BLaER1 (cell line): ENCODE data around the gene SPRY4.

Source experiments
- H3K27ac ChIP-seq: shearing (Covaris generic); formaldehyde crosslinking; 2 replicates; pipeline ENCODE4 v1.8.1; 2022
- H3K27me3 ChIP-seq: shearing (Covaris generic); formaldehyde crosslinking; 2 replicates; pipeline ENCODE4 v1.8.1; 2022
- H3K36me3 ChIP-seq: shearing (Covaris generic); formaldehyde crosslinking; 2 replicates; pipeline ENCODE4 v1.8.1; 2022
- H3K4me1 ChIP-seq: shearing (Covaris generic); formaldehyde crosslinking; 2 replicates; pipeline ENCODE4 v1.8.1; 2022
- H3K4me2 ChIP-seq: shearing (Covaris generic); formaldehyde crosslinking; 2 replicates; pipeline ENCODE4 v1.8.1; 2022
- H3K4me3 ChIP-seq: shearing (Covaris generic); formaldehyde crosslinking; 2 replicates; pipeline ENCODE4 v1.8.1; 2022
- H3K9ac ChIP-seq: shearing (Covaris generic); formaldehyde crosslinking; 2 replicates; pipeline ENCODE4 v1.8.1; 2022
- H3K9me3 ChIP-seq: shearing (Covaris generic); formaldehyde crosslinking; 2 replicates; pipeline ENCODE4 v1.8.1; 2022
- H4K20me1 ChIP-seq: shearing (Covaris generic); formaldehyde crosslinking; 2 replicates; pipeline ENCODE4 v1.8.1; 2022
- Cebpa-rat ChIP-seq: shearing (Covaris generic); IDR thresholded peaks from 2 replicates; pipeline ENCODE4 v1.8.1; 2022

SPRY4 gene

DNA sequence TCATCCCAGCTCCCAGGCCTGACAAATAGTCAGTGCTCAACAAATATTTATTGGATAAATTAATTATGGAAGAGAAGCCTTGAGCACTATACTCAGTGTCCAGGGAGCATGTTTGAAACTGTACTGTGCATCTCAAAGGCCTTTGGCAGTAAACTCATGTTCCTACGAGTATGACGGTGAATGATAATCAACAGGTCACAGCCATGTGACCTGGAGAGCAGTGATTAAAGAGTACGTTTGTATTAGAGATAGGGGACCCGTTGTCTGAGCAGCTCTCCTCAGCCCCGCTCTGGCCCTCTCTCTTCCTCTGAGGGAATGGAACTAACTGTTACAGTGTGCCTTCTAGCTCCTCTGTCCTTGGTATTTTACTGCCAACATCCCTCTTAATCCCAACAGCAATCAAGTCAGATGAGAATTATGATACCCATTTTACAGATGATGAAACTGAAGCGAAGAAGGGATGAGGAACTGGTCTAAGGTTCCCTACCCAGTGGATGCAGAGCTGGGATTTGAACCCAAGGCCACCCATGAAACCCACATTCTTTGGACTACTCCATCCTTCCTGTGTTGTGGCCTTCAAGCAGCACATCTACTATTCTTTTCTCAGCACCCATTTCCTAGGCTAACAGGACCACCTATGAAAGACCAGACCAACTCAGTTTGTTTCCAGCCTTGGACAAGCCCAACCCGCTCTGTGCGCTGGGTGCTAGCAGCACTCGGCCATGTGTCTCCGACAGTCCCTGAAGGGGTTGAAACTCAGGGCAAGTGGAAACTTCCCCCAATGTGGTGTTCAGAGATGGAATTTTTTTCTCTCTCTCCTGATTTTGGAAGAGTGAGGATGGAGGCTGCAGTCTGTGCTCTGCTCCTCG, 34.9 kb downstream of the SPRY4 start:
- TF ChIP-seq Cebpa-rat, result no peak
- Histone ChIP-seq H3K9me3 (no peaks in the 10 kb centered on the region), H4K20me1 (no peaks in the 10 kb centered on the region), H3K4me1 (peaks cover 54% of the 10 kb centered on the region), H3K4me2 (peak overlapping the region; percentile 45; the same call in 1 of the 2 replicates), H3K4me3 (no peak overlapping the region), H3K27me3 (no peaks in the 10 kb centered on the region), H3K9ac (no peak overlapping the region), H3K27ac (no peak overlapping the region), H3K36me3 (no peaks in the 10 kb centered on the region)

DNA sequence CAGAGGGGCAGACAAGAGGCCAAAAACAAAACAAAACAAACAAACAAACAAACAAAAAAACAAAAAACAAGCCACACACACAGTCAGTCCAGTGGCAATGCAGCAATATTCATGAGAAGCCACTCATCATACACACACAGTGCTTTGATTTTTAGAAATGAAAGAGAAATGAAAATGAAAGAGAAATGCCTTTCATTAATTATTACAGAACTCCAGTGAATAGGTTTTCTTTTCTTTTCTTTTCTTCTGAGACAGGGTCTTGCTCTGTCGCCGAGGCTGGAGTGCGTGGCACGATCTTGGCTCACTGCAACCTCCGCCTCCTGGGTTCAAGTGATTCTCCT, 36.9 kb downstream of the SPRY4 start:
- H3K9ac ChIP-seq, result no peak overlapping the region; the same call in 1 of the 2 replicates
- H4K20me1 ChIP-seq, result no peaks in the 10 kb centered on the region
- H3K27ac ChIP-seq, result peak overlapping the region; percentile 47
- TF ChIP-seq Cebpa-rat, result no peak
- H3K27me3 ChIP-seq, result no peaks in the 10 kb centered on the region
- peak overlapping the region; percentile 74 for H3K4me2 ChIP-seq
- no peaks in the 10 kb centered on the region for H3K36me3 ChIP-seq
- no peaks in the 10 kb centered on the region for H3K9me3 ChIP-seq
- H3K4me3 ChIP-seq, result no peak overlapping the region
- H3K4me1 ChIP-seq, result peaks cover 39% of the 10 kb centered on the region

DNA sequence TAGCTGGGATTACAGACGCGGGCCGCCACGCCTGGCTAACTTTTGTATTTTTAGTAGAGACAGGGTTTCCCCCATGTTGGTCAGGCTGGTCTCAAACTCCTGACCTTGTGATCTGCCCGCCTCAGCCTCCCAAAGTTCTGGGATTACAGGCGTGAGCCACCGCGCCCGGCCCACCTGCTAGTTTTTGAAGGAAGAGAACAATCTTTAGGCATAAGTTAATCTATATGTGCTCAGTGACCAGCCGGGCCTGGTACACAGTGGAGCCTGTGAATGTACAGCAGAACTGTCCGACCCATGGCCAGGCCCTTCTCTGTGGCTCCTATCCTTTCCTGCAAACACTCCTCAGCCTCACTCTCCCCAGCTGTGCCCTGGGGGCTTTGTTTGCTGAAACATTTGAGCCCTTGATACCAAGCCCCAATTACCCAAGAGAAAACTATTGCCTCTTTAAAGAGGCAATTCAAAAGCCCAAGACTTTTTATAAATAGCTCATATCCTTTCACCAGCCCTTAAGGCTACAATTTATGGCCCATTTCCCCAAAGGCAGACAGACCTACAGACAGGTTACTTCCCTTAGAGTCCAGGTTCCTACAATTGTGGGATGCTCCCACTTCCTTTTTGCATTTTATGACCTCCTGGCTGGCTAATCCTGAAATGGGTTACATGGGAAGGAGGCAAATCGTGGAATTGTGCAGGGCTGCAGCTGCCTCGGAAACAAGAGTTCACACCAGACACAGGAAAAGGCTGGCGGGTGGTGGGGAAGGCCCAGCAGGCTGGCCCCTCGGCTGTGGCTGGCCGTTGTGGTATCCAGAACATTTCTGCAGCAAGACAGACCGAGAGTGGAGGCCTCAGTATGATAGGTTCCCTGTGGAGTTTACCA, 37.5 kb downstream of the SPRY4 start:
- Histone ChIP-seq H3K4me2 (peak overlapping the region; percentile 74), H3K27me3 (no peaks in the 10 kb centered on the region), H4K20me1 (no peaks in the 10 kb centered on the region), H3K9ac (peak overlapping the region; percentile 25; the same call in 1 of the 2 replicates), H3K4me3 (no peak overlapping the region), H3K9me3 (no peaks in the 10 kb centered on the region), H3K36me3 (no peaks in the 10 kb centered on the region), H3K27ac (peak overlapping the region; percentile 47), H3K4me1 (peaks cover 39% of the 10 kb centered on the region)
- no peak for TF ChIP-seq Cebpa-rat

DNA sequence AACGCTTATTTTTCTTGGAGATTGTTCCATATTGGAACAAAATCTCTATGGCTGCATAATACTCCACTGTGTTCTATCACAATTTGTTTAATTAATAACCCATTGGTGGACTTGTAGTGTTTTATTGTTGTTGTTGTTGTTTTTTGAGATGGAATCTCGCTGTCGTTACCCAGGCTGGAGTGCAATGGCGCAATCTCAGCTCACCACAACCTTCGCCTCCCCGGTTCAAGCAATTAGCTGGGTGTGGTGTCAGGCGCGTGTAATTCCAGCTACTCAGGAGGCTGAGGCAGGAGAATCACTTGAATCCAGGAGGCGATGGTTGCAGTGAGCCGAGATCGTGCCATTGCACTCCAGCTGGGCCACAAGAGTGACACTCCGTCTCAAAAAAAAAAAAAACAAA, 38.7 kb downstream of the SPRY4 start:
- Histone ChIP-seq H3K9ac (no peak overlapping the region), H3K4me2 (no peak overlapping the region), H3K36me3 (no peaks in the 10 kb centered on the region), H3K27ac (no peak overlapping the region), H3K27me3 (no peaks in the 10 kb centered on the region), H3K4me1 (peaks cover 51% of the 10 kb centered on the region), H3K9me3 (no peaks in the 10 kb centered on the region), H3K4me3 (no peak overlapping the region), H4K20me1 (no peaks in the 10 kb centered on the region)
- TF ChIP-seq Cebpa-rat, result no peak

DNA sequence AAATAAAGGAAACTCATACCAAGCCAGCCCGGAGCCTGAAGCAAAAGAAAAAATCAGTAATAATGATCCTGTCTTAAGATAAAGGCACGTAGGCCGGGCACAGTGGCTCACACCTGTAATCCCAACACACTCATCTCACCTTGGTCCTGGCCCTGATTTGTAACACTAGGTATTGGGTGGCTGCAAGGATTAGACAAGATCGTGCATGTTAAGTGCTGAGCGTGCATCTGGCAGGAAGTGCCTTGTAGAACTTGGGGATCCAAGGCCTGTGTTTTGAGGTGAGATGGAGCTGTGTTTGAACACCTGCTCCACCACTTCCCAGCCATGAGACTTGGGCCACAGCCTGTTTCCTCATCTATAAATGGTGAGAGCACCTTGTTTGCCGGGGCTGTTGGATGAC, 41.5 kb downstream of the SPRY4 start:
- H3K9me3 ChIP-seq, result no peaks in the 10 kb centered on the region
- H3K27ac ChIP-seq, result no peak overlapping the region
- peaks cover 54% of the 10 kb centered on the region for H3K4me1 ChIP-seq
- H3K4me2 ChIP-seq, result no peak overlapping the region
- H3K9ac ChIP-seq, result no peak overlapping the region
- H4K20me1 ChIP-seq, result no peaks in the 10 kb centered on the region
- no peak for TF ChIP-seq Cebpa-rat
- H3K27me3 ChIP-seq, result no peaks in the 10 kb centered on the region
- no peaks in the 10 kb centered on the region for H3K36me3 ChIP-seq
- H3K4me3 ChIP-seq, result no peak overlapping the region

DNA sequence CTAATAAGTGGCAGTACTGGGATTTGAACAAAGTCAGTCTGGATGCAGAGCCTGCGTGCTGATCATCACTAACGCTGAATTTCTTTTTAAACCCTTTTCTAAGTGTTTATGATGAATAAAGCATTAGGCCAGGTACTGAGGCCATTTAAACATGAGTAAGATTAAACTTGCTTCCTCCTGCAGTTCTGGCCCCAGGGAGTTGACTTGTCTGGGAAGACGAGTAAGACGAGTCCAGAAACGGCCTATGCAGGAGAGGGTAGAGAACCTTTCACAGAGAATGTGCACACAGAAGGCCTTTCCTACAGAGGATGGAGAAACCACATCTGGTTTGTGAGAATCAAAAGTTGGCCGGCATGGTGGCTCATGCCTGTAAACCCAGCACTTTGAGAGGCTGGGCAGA, 42.9 kb downstream of the SPRY4 start:
- Histone ChIP-seq H3K9me3 (no peaks in the 10 kb centered on the region), H3K27me3 (no peaks in the 10 kb centered on the region), H3K27ac (no peak overlapping the region), H3K4me2 (peak overlapping the region; percentile 80), H3K4me3 (no peak overlapping the region), H3K36me3 (no peaks in the 10 kb centered on the region), H3K9ac (no peak overlapping the region), H3K4me1 (peaks cover 40% of the 10 kb centered on the region), H4K20me1 (no peaks in the 10 kb centered on the region)
- TF ChIP-seq Cebpa-rat, result no peak

DNA sequence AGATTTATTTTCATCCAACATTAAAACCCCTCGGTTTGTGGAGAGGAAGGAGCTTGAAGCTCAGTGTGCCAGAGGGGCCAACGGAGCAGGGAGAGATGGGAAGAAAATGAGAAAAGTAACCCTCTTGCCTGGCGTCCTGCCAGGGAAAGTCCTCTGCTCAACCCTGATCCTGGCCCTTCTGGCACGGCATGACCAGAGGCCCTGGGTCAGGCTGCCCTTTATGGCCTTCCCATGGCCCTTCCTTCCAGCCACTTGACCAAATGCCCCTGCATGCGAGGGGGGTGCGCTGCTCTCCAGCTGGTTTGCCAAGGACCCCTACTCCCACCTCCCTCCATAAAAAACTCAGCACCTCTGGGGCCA, 43.8 kb downstream of the SPRY4 start:
- Histone ChIP-seq H3K36me3 (no peaks in the 10 kb centered on the region), H3K4me1 (peaks cover 35% of the 10 kb centered on the region), H3K9me3 (no peaks in the 10 kb centered on the region), H3K9ac (no peak overlapping the region), H3K4me3 (no peak overlapping the region), H4K20me1 (no peaks in the 10 kb centered on the region), H3K4me2 (peak overlapping the region; percentile 80), H3K27me3 (no peaks in the 10 kb centered on the region), H3K27ac (no peak overlapping the region)
- TF ChIP-seq Cebpa-rat, result no peak

DNA sequence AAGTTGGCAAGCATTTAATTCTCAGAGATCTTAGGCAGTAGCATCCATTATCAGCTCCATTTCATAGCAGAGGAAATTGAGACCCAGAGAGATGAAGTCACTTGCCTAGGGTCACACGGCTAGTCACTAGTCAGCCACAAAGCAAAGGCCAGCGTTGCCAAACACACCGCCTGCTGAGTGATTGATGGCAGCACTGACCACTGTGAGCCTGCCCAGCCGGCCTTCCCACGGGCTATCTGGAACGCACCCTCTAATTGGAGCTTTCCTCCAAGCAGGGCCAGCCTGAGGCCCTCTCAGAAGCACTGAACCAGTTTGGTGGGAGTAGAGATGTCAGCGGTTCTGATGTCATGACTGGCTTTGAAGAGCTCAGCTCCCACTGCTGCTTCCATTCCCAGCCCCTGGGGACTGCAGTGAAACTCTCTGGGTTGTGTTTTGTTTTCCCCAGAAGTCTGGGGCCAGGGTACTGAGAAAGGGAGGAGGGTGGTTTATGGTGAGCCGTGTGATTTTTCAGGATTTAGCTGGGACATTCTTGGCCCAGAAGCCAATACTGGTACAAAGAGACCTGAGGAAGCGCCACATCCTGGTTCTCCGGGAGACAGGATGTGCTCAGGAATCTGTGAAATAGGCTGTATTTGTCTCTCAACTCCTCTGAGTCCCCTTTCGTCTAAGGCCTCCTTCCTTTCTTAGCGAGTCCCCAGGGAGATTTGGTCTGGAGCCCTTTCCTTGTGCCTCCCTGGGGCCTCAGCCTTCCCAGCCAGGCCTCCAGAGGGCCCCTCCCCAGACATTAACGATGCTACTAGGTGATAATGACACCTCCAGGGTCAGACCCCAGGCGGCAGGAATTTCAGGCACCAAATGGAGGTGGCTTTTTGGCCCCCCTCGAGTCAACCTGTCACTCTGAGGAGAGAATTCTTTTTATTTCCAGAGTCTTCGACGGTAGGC, 44.5 kb downstream of the SPRY4 start:
- Histone ChIP-seq H3K4me2 (peak overlapping the region; percentile 80), H3K4me1 (peaks cover 35% of the 10 kb centered on the region), H3K27me3 (no peaks in the 10 kb centered on the region), H3K27ac (peak overlapping the region; percentile 51), H3K9me3 (no peaks in the 10 kb centered on the region), H4K20me1 (no peaks in the 10 kb centered on the region), H3K9ac (no peak overlapping the region), H3K4me3 (0 out of 2 replicates have a peak overlapping the region, but pooled peaks have one; percentile 4), H3K36me3 (no peaks in the 10 kb centered on the region)
- no peak for TF ChIP-seq Cebpa-rat

DNA sequence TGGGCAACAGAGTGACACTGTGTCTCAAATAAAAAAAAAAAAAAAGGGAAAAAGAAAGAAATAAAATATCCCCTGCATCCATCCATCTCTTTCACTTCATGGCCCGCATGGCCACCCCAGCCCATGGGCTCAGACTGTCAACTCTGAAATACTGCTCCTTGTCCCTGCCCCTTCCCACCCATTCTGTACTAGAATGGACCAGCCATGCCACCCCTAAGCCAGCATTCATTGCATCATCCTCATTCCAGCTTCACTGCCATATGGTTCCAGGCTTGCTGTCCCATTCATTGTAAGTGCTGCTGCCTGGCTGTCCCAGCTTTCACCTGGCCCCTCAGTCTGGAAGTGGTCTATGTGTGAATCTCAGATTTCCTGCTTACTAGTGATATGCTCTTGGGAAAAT, 46.2 kb downstream of the SPRY4 start:
- H3K4me3 ChIP-seq, result no peak overlapping the region
- H3K36me3 ChIP-seq, result no peaks in the 10 kb centered on the region
- no peak overlapping the region for H3K27ac ChIP-seq
- no peaks in the 10 kb centered on the region for H4K20me1 ChIP-seq
- H3K4me2 ChIP-seq, result no peak overlapping the region
- H3K9me3 ChIP-seq, result no peaks in the 10 kb centered on the region
- TF ChIP-seq Cebpa-rat, result no peak
- no peaks in the 10 kb centered on the region for H3K27me3 ChIP-seq
- H3K4me1 ChIP-seq, result peaks cover 35% of the 10 kb centered on the region
- H3K9ac ChIP-seq, result no peak overlapping the region
